ENCODE data around the gene STARD9. TPM values are rescaled to one million over a fixed set of nuclear protein-coding genes. Genes with fewer than 3 reads are reported as not detected.
"Not testable (repeated sequence)": the region's sequence is repeated elsewhere in the genome, so short reads cannot be mapped to it uniquely, and the experiment has no call there.

The STARD9 gene
- total RNA-seq, 4 donors from 2014 or later, result 22.8 to 67.2 (median 25.2) TPM

- Histone ChIP-seq H3K27me3 (no peaks in the 10 kb centered on the region), H3K4me3 (no peak overlapping the region), H3K4me1 (no peaks in the 10 kb centered on the region), H3K27ac (no peak overlapping the region), H3K9me3 (no peaks in the 10 kb centered on the region), H3K36me3 (no peaks in the 10 kb centered on the region)
- no peak for TF ChIP-seq CTCF (IDR thresholded peaks at IDR 0.05)
- no peak for TF ChIP-seq POLR2A (IDR thresholded peaks at IDR 0.05)
- intact Hi-C loops (cut with DNase I; ENCODE audit: low total_unique reads), result no loop called here
- DNase-seq, result no peak
These were observed 95.0 kb downstream of the STARD9 start for GRCh38 chr15:42670451-42670850.

GRCh38 chr15:42672444-42672843, 97.0 kb downstream of the STARD9 start:
- Histone ChIP-seq H3K27ac (no peak overlapping the region), H3K27me3 (no peaks in the 10 kb centered on the region), H3K9me3 (no peaks in the 10 kb centered on the region), H3K36me3 (no peaks in the 10 kb centered on the region), H3K4me3 (no peak overlapping the region), H3K4me1 (no peaks in the 10 kb centered on the region)
- no peak for TF ChIP-seq POLR2A (IDR thresholded peaks at IDR 0.05)
- intact Hi-C loops (cut with DNase I; ENCODE audit: low total_unique reads), result no loop called here
- no peak for DNase-seq

GRCh38 chr15:42674472-42674871, 99.1 kb downstream of the STARD9 start:
- DNase-seq, result no peak
- Histone ChIP-seq H3K36me3 (no peaks in the 10 kb centered on the region), H3K4me1 (no peaks in the 10 kb centered on the region), H3K27me3 (no peaks in the 10 kb centered on the region), H3K4me3 (no peak overlapping the region), H3K9me3 (no peaks in the 10 kb centered on the region), H3K27ac (no peak overlapping the region)
- TF ChIP-seq CTCF (IDR thresholded peaks at IDR 0.05) (no peak), POLR2A (IDR thresholded peaks at IDR 0.05) (no peak)
- intact Hi-C loops (cut with DNase I; ENCODE audit: low total_unique reads), result no loop called here

DNA sequence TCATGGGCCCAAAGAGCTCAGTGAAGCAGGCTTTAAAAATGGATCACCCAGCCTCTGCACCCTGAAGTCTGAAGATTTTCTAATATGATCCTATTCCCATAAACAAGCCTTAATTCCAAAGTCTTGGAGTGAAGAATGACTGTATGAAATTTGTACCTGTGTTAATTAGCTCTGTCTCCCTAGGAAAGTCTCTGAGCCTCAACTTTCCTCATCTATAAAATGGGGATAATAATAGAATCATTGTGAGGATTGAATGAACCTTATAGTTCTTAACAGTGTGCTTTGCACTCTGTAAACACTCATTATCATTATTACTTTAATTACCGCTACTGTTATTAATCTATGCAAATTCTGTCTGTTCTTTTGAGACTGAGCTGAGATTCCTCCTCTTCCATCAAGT, 99.6 kb downstream of the STARD9 start:
- intact Hi-C loops (cut with DNase I; ENCODE audit: low total_unique reads), result no loop called here
- Histone ChIP-seq H3K4me1 (no peaks in the 10 kb centered on the region), H3K27ac (no peak overlapping the region), H3K4me3 (no peak overlapping the region), H3K27me3 (no peaks in the 10 kb centered on the region), H3K36me3 (no peaks in the 10 kb centered on the region), H3K9me3 (no peaks in the 10 kb centered on the region)
- no peak for DNase-seq
- no peak for TF ChIP-seq POLR2A (IDR thresholded peaks at IDR 0.05)
- no peak for TF ChIP-seq CTCF (IDR thresholded peaks at IDR 0.05)

DNA sequence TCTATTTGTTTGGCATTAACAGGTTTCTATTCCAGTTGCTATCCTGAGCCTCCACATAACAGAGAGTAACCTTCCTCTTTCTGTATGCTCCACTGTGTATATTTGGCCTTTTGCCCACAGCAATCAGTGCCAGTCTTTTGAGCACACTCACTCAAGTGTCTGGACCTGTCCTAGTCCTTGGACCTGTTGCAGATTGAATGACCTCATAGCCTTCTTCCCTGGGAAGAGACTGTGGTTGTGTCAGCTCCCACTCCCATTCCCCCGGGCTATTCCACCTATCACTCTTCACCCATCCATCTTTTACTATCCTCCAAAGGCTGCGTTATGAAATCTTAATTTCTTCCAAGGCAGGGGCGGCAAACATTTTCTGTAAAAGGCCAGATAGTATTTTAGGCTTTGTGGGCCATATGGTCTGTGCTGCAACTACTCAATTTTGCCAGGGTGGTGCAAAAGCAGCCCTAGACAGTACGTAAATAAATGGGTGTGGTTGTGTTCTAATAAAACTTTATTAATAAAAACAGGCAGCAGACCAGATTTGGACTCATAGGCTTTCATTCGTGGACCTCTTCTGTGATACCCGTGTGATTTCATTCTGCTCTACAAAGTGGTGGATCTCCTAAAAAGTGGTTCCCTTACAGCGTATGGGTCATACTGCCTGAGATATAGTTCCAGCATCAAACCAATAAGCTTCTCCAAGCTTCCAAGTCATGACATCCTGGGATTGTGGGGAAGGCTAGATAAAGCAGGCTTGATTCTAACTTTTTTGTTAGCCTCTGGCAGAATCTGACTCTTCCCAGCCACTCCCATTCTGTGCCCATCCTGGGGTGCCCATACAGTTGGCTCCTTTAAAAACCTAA, 104.1 kb downstream of the STARD9 start:
- no peak for TF ChIP-seq CTCF (IDR thresholded peaks at IDR 0.05)
- no peak for TF ChIP-seq POLR2A (IDR thresholded peaks at IDR 0.05)

GRCh38 chr15:42680142-42680482, 104.7 kb downstream of the STARD9 start:
- H3K9me3 ChIP-seq; intact Hi-C loops (cut with DNase I; ENCODE audit: low total_unique reads); H3K4me1 ChIP-seq; H3K27ac ChIP-seq; H3K36me3 ChIP-seq; H3K27me3 ChIP-seq; H3K4me3 ChIP-seq; DNase-seq: not testable (repeated sequence)

More for the DNA sequence above, 104.1 kb downstream of the STARD9 start:
- Histone ChIP-seq H3K27ac (no peak overlapping the region), H3K27me3 (no peaks in the 10 kb centered on the region), H3K4me1 (no peaks in the 10 kb centered on the region), H3K9me3 (no peaks in the 10 kb centered on the region), H3K4me3 (no peak overlapping the region), H3K36me3 (no peaks in the 10 kb centered on the region)
- intact Hi-C loops (cut with DNase I; ENCODE audit: low total_unique reads), result no loop called here
- DNase-seq, result no peak

Data from uterus (tissue), 4 donors.